PC-3 (cell line): Measurements from ENCODE around the gene NLRP6.

Experiments used
- EZH2 ChIP-seq: fragments of 300-600 bp; sonication (generic); IDR thresholded peaks from one replicate; pipeline ENCODE4 v1.6.1; 2017; ENCODE audit warnings: antibody characterized with exemption, mild to moderate bottlenecking, low read length; ENCODE audit not compliant: unreplicated experiment
- EZH2phosphoT487 ChIP-seq: fragments of 300-600 bp; sonication (generic); IDR thresholded peaks from 2 replicates; pipeline ENCODE4 v1.6.1; 2018; ENCODE audit warnings: mild to moderate bottlenecking, antibody characterized with exemption, low read length, borderline replicate concordance
- TF ChIP-seq, protein P1 (sequence below): fragments of 300-600 bp; sonication (generic); conservative IDR thresholded peaks from 2 replicates; pipeline ENCODE4 v1.5.1; 2017; ENCODE audit warnings: antibody characterized with exemption, low read depth, mild to moderate bottlenecking, low read length

- TF ChIP-seq EZH2 (no peak), EZH2phosphoT487 (no peak)
- TF ChIP-seq, protein P1, sequence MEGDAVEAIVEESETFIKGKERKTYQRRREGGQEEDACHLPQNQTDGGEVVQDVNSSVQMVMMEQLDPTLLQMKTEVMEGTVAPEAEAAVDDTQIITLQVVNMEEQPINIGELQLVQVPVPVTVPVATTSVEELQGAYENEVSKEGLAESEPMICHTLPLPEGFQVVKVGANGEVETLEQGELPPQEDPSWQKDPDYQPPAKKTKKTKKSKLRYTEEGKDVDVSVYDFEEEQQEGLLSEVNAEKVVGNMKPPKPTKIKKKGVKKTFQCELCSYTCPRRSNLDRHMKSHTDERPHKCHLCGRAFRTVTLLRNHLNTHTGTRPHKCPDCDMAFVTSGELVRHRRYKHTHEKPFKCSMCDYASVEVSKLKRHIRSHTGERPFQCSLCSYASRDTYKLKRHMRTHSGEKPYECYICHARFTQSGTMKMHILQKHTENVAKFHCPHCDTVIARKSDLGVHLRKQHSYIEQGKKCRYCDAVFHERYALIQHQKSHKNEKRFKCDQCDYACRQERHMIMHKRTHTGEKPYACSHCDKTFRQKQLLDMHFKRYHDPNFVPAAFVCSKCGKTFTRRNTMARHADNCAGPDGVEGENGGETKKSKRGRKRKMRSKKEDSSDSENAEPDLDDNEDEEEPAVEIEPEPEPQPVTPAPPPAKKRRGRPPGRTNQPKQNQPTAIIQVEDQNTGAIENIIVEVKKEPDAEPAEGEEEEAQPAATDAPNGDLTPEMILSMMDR, result no peak
Measured at GRCh38 chr11:290621-291231, 12.5 kb downstream of the NLRP6 start.
